Measurements from ENCODE around the gene NPL.

The NPL gene

GRCh38 chr1:182789138-182790076 is at the start of gene NPL:
NPL (plus strand) TSS chr1:182789773; CDS start chr1:182794372, 4,599 bp downstream.
- peak; percentile 58 to 65 for DNase-seq (ENCODE audit: low read depth in 2 of 2, low spot score in 1 of 2)

GRCh38 chr1:182740120-182740519 is 49.5 kb upstream of the NPL start:
- no peak for DNase-seq (ENCODE audit: low read depth in 2 of 2, low spot score in 1 of 2)

GRCh38 chr1:182742780-182743179 is 46.8 kb upstream of the NPL start:
- DNase-seq (ENCODE audit: low read depth in 2 of 2, low spot score in 1 of 2) = no peak

- no peak for DNase-seq (ENCODE audit: low read depth in 2 of 2, low spot score in 1 of 2)
These were observed 37.2 kb upstream of the NPL start for GRCh38 chr1:182752077-182752988.

- DNase-seq (ENCODE audit: low read depth in 2 of 2, low spot score in 1 of 2) = no peak
These were observed 35.5 kb upstream of the NPL start for GRCh38 chr1:182754087-182754486.

GRCh38 chr1:182754543-182755314 is 34.8 kb upstream of the NPL start:
- no peak for DNase-seq (ENCODE audit: low read depth in 2 of 2, low spot score in 1 of 2)

- no peak for DNase-seq (ENCODE audit: low read depth in 2 of 2, low spot score in 1 of 2)
These were observed 33.9 kb upstream of the NPL start for GRCh38 chr1:182755632-182756031.

- no peak for DNase-seq (ENCODE audit: low read depth in 2 of 2, low spot score in 1 of 2)
These were observed 33.1 kb upstream of the NPL start for GRCh38 chr1:182756423-182756822.

- no peak for DNase-seq (ENCODE audit: low read depth in 2 of 2, low spot score in 1 of 2)
These were observed 27.9 kb upstream of the NPL start for GRCh38 chr1:182761396-182762395.

- DNase-seq (ENCODE audit: low read depth in 2 of 2, low spot score in 1 of 2) = no peak
These were observed 27.0 kb upstream of the NPL start for GRCh38 chr1:182762536-182762935.

- DNase-seq (ENCODE audit: low read depth in 2 of 2, low spot score in 1 of 2) = no peak
These were observed 25.4 kb upstream of the NPL start for GRCh38 chr1:182764029-182764727.

GRCh38 chr1:182765391-182765790 is 24.2 kb upstream of the NPL start:
- DNase-seq (ENCODE audit: low read depth in 2 of 2, low spot score in 1 of 2) = no peak

- DNase-seq (ENCODE audit: low read depth in 2 of 2, low spot score in 1 of 2) = no peak
These were observed 23.5 kb upstream of the NPL start for GRCh38 chr1:182766050-182766449.

GRCh38 chr1:182766881-182767645 is 22.5 kb upstream of the NPL start:
- no peak for DNase-seq (ENCODE audit: low read depth in 2 of 2, low spot score in 1 of 2)

GRCh38 chr1:182768963-182769362 is 20.6 kb upstream of the NPL start:
- no peak for DNase-seq (ENCODE audit: low read depth in 2 of 2, low spot score in 1 of 2)

GRCh38 chr1:182770232-182770631 is 19.3 kb upstream of the NPL start:
- no peak for DNase-seq (ENCODE audit: low read depth in 2 of 2, low spot score in 1 of 2)

- no peak for DNase-seq (ENCODE audit: low read depth in 2 of 2, low spot score in 1 of 2)
These were observed 18.2 kb upstream of the NPL start for GRCh38 chr1:182771187-182771984.

GRCh38 chr1:182777386-182777785 is 12.2 kb upstream of the NPL start:
- no peak for DNase-seq (ENCODE audit: low read depth in 2 of 2, low spot score in 1 of 2)
